HG03159 (cell line): Measurements from ENCODE around the gene ALPL.

Experiments used
- ATAC-seq: cut with Tn5 transposase; IDR thresholded peaks from one replicate; pipeline ENCODE4 v1.9.1; 2021; ENCODE audit warnings: mild to moderate bottlenecking, moderate library complexity; ENCODE audit not compliant: unreplicated experiment

Gene ALPL

DNA sequence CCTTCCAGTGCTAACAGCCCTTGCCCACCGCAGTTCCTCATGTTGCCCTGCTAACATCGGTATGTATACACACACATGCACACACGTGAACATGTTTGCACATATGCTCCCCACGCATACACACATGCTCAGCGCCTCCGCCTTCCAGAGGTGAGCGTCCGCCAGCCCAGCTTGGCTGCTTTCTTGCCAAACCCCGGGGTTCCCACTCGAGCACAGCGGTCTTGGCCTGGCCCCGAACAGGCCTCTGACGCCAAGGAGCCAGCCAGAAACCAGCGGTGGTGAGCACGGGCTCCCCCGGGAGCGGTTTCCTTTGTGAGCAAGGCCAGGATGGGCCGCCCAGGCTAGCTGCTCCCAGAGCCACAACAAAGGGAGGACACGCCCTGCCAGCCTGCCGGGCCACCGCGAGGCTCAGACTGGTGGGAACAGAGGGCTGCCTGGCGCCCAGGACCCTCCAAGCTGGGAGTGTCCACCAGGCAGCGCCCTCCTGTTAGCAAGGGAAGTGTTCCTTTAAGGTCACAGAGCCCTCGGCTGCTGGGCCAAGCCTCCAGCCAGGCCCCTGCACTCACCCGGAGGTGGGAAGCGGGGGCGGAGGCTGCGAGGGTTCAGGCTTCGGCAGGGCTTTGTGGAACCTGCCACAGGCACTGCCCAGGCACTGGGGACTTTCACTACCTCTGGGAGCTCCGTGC lies 65.4 kb downstream of the ALPL start:
- ATAC-seq: no peak

DNA sequence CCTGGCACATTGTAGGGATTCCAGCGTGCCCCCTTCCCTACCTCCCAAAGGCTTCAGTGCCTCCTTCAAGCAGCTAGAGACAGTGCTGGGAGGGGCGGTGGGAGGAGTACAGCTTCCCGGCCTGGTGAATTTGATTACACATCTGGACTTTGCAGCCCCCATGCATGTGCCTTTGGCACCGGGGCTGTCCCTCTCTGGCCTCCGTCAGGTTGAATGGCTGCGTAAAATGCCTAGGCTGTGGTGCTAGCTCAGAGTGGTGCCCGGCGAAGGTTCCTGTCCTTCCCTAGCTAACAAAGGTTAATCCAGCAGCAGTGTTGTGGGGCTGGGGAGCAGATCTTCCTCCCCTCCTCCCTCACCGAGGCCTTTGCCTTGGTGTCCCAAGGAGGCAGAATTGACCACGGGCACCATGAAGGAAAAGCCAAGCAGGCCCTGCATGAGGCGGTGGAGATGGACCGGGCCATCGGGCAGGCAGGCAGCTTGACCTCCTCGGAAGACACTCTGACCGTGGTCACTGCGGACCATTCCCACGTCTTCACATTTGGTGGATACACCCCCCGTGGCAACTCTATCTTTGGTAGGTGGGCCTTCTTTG lies 66.2 kb downstream of the ALPL start:
- no peak for ATAC-seq

DNA sequence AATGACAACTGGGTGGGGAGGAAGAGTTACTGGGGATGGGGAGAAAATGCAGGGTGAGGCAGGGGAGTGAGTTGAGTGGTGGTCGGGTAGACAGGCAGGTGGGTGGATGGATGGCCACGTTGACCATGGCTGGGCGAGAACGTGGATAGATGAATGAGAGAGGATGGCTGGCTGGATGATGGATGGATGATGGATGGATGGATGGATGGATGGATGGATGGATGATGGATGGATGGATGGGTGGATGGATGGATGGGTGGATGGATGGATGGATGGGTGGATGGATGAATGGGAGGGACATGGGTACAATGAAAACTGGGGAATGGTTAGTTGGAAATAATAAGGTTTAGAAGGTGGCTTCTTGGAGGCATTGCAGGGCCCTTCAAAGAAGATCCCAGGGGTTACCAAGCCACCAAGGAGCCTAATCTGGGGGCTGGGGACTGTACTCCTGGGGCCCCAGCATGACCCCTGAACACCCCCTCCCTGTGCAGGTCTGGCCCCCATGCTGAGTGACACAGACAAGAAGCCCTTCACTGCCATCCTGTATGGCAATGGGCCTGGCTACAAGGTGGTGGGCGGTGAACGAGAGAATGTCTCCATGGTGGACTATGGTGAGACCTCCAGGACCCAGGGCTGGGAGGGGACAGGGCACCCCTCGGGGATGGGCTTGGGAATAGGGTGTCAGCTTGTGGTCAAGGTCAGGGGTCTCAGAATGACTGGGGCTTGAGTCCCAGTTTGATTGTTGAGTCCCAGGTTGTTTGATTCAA lies 67.0 kb downstream of the ALPL start:
- ATAC-seq: no peak

DNA sequence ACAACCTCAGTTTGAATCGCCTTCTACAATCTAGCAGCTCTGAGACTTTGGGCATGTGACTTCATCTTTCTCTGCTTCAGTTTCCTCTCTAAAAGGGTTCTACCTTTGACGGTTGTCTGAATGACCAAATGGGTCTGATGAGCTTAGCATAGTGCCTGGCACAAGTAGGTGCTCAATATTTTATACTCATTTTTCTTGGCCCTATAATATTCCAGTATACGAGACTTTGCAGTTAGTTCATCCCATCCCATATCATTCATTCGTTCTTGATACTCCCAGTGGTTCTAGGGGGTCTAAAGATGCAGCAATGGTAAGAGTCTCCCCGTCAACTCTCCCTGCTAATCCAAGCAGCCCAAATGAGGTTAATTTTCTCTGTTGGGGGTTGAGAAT lies 67.6 kb downstream of the ALPL start:
- ATAC-seq: no peak

DNA sequence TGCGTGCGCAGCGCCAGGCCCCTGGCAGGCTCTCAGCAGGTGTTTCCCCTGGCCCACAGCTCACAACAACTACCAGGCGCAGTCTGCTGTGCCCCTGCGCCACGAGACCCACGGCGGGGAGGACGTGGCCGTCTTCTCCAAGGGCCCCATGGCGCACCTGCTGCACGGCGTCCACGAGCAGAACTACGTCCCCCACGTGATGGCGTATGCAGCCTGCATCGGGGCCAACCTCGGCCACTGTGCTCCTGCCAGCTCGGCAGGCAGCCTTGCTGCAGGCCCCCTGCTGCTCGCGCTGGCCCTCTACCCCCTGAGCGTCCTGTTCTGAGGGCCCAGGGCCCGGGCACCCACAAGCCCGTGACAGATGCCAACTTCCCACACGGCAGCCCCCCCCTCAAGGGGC lies 68.1 kb downstream of the ALPL start:
- ATAC-seq: no peak

DNA sequence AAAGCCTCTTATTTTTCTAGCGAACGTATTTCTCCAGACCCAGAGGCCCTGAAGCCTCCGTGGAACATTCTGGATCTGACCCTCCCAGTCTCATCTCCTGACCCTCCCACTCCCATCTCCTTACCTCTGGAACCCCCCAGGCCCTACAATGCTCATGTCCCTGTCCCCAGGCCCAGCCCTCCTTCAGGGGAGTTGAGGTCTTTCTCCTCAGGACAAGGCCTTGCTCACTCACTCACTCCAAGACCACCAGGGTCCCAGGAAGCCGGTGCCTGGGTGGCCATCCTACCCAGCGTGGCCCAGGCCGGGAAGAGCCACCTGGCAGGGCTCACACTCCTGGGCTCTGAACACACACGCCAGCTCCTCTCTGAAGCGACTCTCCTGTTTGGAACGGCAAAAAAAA lies 68.7 kb downstream of the ALPL start:
- no peak for ATAC-seq

DNA sequence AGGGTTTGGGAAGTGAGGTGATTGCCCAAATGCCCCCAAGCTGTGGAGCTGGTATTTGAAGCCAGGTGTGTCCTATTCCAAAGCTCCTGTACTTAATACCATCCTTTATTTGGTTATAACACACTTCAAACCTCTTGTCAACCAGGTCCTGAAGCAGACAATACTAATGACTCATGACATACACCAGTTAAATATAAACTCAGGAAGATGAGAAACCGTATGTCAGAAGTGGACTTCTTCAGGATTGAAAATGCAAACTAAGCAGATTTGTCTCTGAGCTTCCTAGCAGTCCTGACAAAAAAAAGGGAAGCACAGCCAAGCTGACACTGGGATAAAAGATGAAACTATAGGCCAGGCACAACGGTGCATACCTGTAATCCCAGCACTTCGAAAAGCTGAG lies 70.6 kb downstream of the ALPL start:
- no peak for ATAC-seq

DNA sequence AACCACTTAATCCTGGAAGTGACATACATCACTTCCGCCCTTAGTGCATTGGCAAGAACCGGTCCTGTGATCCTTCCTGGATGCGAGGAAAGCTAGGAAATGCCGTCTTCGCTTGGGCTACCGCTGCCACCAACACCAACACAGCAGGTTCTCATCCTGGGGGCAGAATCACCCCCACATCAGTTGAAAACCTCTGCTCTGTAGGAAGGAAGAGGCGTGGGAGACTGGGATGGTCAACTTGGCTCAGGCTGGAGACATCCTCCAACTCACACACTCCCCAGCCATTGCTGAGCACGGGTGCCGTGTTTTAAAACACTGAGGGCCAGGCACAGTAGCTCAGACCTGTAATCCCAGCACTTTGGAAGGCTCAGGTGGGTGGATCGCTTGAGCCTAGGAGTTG lies 74.9 kb downstream of the ALPL start:
- no peak for ATAC-seq

DNA sequence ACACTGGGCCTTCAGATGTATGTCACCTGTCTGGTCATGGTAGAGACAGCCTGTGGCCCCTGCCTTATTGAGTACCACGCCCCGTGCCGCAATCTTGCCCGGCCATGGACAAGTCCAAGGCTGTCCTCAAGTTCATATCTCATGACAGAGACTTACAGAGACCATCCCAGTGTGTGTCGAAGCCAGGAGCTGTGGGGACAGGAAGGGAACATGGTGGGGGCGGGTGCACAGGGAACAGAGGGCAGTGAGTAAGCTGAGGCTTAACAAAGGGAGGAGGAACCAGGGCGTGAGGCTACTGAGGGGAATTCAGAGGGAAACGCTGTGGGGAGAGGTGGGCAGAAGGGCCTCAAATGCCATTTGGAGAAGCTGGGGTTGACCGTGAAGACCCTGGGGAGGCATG lies 75.8 kb downstream of the ALPL start:
- no peak for ATAC-seq

DNA sequence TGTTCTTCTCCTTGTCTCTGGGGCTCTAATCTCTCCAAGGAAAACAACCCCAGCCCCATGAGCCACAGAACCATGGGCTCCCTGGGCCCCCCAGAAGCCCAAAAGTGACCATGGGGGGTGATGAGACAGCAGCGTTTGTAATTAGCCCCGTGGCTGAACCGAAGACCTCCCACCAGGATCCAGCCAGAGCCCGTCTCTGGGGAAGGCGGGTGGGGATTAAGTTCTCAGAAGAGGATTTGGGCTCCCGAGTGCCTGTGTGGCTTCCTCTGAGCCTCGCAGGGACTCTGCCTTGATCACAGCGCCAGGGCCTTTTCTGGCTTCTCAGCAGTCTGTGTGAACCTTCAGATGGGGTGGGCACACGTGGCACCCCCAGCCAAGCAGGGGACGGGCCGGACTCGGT lies 77.0 kb downstream of the ALPL start:
- ATAC-seq: no peak

DNA sequence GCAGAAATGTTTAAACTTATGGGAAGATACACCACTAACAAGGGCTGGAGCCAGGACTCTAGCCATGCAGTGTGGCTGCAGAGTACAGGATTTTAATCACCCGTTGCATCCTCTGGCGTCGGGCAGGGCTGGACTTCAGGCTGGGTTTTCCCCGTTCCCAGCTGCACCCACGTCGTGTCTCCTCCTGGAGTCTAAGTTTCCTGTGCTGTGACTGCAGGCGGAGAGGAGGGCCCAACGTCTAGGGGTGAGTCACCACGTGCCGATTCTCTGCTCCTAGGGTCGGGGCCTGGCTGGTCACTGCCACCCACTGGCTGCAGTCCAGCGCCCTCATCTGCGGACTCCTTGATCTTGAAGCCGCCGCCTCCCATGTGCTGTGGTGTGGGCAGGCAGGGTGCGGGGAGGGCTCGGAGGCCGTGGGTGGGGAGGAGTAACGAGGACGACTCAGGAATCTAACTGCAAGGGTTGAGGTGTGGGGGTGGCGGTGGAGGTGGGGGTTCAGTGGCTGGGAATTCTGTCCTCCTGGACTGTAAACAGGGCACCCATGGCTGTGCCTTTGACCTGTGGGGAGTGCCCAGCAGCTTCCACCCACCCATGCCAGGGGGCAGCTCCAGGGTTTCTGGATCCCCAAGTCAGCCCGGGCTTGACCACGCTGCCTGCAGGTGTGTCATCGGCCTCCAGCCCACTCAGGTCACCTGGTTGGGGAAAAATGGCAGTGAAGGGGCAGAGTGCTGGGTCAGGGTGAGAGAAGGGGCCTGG lies 77.8 kb downstream of the ALPL start:
- no peak for ATAC-seq

DNA sequence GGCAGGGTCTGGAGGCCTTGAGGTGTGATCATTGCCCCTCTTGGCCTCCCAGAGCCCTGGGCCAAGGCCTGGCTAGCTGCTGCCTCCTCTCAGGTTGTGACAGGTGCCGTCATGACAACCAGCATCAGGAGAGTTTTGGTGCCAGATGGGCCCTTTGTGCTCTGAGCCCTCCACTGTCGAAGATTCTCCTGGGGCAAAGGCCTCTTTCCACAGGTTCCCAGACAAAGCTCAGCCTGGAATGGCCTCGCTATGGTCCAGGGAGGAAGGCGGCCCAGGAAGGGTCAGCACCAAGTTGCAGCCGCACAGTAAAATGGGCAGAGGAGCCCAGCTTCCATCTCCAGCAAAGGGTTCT lies 78.4 kb downstream of the ALPL start:
- no peak for ATAC-seq

DNA sequence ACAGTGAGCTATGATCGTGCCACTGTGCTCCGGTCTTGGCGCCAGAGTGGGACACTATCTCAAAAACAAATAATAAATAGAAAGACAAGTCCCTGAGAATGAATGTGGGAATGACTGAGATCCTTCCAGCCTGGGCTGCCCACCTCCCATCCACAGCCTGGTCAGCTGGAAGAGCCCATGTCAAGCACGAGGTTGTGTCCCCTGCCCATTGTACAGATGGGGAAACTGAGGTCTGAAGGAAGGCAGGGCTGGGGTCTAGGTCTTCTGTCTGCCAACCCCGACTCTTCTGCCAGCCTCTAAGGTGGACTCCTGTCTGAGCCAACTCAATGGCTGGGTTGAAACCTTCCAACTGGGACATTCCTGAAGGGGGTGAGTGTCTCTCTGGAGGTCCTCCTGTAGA lies 80.4 kb downstream of the ALPL start:
- no peak for ATAC-seq

DNA sequence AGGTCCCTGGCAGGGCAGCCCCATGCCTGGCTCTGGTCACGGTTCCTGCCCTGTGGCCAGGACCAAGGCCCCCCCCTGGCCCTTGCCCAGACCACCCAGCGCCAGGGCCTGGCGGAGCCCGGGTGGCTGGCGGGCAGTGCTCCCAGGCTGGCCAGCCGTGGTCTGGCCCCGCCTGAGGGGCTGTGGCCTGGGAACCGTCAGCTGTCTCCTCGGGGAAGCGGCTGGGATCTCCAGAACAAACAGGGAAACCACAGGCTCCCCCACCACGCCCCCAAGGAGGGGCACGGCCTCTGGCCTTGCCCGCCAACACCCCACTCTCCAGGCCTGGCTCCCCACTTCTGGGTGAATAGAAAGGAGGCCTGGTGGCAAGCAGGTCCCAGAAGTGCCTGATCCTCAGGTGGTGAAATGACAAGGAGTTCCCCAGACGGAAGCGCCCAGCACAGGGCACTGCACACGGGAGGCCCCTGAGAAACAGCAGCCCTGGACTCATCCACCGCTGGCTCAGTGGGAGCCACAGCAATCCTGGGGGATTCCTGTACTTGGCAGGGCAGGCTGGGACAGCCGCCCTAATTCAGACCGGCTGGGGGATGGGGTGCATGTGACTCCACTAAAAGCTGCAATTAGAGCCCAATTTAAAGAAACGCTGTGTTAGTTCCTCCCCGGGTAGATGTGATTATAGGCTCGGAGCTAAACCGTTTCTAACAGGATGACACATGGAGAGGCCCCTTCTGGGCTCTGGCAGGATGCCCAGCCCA lies 81.1 kb downstream of the ALPL start:
- ATAC-seq: no peak

DNA sequence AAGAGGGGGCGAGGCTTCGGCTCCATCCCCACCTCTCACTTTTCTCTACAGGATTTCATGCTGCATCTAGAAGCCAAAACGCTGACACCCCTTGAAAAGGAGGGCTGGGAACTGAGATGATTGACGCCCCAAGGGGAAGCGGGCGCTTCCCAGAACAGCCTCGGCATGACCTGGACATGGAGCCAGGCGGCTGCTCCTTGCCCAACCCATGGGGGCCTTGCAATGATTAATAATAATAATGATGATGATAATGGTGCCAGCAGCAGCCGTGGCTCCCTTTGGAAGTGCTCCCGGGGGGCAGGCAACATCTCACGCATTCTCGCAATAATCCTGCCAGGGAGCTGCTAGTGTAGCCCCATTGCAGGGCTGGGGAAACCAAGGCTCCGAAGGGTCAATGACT lies 81.7 kb downstream of the ALPL start:
- ATAC-seq: no peak

DNA sequence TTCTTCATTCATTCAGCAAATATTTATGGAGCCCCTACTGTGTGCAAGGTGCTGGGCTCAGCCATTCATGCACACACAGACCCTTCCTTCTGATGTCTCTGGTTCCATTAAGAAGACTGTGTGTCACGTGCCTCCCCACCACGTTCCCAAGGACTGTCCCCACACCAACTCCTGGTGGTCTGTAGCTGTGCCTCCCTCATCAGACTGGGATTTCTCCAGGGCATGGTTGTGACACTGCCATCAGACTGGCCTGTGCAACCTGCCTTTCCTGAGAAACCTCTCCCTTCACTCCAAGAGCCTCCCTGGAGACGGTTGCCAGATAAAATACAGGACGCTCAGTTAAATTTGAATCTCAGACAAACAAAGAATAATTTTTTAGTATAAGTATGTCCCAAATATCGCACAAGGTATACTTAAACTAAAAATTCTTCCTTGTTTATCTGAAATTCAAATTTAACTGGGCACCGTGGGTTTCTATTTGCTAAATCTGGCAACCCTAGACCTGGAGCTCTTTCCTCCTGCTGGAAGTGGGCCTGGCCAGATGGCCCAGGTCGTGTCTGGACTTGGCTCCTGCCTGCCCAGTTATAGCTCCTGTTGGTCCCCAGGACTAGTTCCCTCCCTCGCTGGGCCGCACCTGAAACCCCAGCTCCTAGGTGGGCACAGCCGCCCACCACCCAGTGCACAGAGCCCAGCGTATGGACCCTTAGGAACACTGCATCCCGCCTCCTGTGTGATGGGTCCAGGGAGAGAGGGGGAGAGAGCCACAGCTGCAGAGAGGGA lies 83.1 kb downstream of the ALPL start:
- no peak for ATAC-seq

DNA sequence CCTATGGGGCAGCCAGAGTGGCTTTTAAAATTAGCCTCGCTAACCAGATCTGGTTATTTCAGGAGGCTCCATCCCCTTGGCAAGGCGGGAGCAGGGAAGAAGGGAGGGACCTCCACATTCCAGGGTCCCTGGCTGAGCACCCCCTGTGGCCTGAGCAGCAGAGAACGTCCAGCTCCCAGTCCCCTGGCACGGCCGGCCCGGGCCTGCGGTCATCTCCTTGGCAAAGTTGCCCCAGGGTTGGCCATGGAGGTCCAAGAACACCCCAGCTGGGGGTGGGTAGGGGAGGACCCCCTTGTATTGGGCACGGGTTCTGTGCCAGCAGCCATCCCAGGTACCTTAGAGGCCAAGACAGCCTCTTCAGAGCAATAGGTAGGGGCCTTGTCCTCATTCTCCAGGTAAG lies 84.0 kb downstream of the ALPL start:
- no peak for ATAC-seq

DNA sequence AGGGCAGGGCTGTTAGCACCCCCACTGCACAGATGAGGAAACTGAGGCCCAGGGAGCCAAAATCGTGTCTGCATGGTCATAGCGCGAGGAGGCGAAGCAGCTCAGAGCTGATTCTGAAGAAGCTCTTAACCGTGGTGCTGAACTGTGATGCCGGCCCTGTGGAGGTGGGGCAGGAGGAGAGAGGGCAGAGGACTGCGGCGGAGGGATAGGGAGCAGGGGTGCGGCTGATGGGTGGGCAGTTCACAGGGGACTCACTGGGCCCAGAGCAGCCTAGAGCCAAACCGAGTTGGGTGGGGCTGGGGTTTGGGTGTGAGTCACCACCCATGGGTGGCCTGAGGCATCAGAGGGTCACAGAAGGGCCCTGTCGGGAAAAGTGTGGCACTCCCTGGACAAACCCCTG lies 85.3 kb downstream of the ALPL start:
- ATAC-seq: no peak

DNA sequence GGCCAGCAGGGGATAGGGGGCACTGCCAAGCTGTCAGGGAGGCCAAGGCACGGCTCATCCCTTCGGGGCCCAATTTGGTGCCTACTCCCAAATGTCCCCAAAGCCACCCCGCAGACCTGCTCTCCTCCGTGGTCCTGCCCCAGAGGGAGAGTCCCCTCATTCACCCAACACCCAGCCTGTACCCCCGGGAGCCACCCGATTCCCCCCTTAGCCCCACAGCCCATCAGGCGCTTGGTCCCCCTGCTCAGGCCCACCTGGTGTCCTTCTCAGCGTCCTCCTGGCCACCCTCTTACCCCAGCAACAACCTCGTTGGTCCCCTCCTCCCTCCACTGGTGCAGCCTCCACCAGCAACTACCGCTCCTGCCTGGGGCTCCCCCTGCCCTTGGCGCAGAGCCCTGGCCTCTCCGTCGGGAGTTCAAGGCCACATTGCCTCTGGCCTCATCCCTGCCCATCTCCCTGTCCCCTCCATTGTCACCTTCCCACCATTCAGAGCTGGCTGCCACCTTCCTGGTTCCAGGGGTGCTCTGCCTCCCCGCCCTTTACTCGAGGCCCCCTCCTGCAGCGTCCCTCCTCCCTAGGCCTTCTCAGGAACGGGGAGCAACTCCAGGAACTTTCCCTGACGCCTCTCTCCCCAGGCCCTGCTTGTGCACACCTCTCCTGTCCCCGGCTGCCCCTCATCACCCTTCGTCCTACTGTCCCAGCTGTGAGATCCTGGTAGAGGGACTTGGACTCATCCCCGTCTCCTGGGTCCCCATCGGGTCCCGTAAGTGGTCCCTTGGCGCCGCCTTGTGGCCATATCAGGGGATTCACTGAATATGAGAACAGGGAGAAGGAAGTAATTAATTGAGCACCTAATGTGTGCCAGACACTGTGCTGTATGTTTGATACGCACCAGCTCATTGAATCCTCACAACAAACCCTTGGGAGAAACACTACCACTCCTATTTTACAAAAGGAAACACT lies 86.0 kb downstream of the ALPL start:
- ATAC-seq: no peak
